Islet precursor cell (in vitro differentiated cells): ENCODE results near the gene MAP1S.

Source experiments
- DNase-seq: peaks from one replicate; pipeline ENCODE4 v3.0.0-alpha.2; 2018

Gene MAP1S

GRCh38 chr19:17737690-17738153, 18.4 kb downstream of the MAP1S start:
- DNase-seq: no peak

GRCh38 chr19:17739121-17739875, 20.0 kb downstream of the MAP1S start:
- no peak for DNase-seq

GRCh38 chr19:17741456-17741855, 22.2 kb downstream of the MAP1S start:
- no peak for DNase-seq

GRCh38 chr19:17743874-17744580, 24.7 kb downstream of the MAP1S start:
- DNase-seq: no peak

GRCh38 chr19:17747205-17748098, 28.2 kb downstream of the MAP1S start:
- DNase-seq: peak; percentile 93

GRCh38 chr19:17748884-17749638, 29.8 kb downstream of the MAP1S start:
- no peak for DNase-seq

- no peak for DNase-seq
Measured at GRCh38 chr19:17749912-17750317, 30.6 kb downstream of the MAP1S start.

GRCh38 chr19:17751103-17751911, 32.0 kb downstream of the MAP1S start, which contains the start of gene FCHO1:
Gene FCHO1 (plus strand): TSS chr19:17751477. CDS start chr19:17755165, 3,688 bp downstream.
- DNase-seq: no peak

- no peak for DNase-seq
Measured at GRCh38 chr19:17751912-17752273, 32.6 kb downstream of the MAP1S start.

- no peak for DNase-seq
Measured at GRCh38 chr19:17752865-17753639, 33.8 kb downstream of the MAP1S start.

GRCh38 chr19:17753976-17754375, 34.7 kb downstream of the MAP1S start:
- no peak for DNase-seq

GRCh38 chr19:17754634-17755442, 35.6 kb downstream of the MAP1S start:
- no peak for DNase-seq

GRCh38 chr19:17755443-17755890, 36.2 kb downstream of the MAP1S start:
- no peak for DNase-seq

- DNase-seq: peak; percentile 78
Measured at GRCh38 chr19:17755977-17756670, 36.8 kb downstream of the MAP1S start.

- no peak for DNase-seq
Measured at GRCh38 chr19:17757125-17757524, 37.8 kb downstream of the MAP1S start.

GRCh38 chr19:17758515-17758914, 39.2 kb downstream of the MAP1S start:
- DNase-seq: no peak

GRCh38 chr19:17761148-17761547, 41.9 kb downstream of the MAP1S start:
- DNase-seq: no peak

- DNase-seq: peak; percentile 79
Measured at GRCh38 chr19:17762505-17763229, 43.4 kb downstream of the MAP1S start.
